B cell (primary cell): ENCODE results near the gene LHFPL6. TPM values are rescaled to one million over a fixed set of nuclear protein-coding genes. Genes with fewer than 3 reads are reported as not detected.

Experiments
- ATAC-seq: fragments of 200-7000 bp; cut with Tn5 transposase; one replicate; pipeline ENCODE4 v1.10.0; 2021; ENCODE audit warnings: low read depth, mild to moderate bottlenecking, moderate number of reproducible peaks, moderate library complexity
- CTCF ChIA-PET: fragments of 350-600 bp; sonication (Branson Sonifier 250); formaldehyde crosslinking; loops from one replicate; lab custom pipeline; 2021; ENCODE audit warnings: antibody characterized with exemption, inconsistent platforms; lab: Charles Lee
- POLR2A ChIA-PET: fragments of 350-600 bp; sonication (Branson Sonifier 250); formaldehyde crosslinking; loops from one replicate; lab custom pipeline; 2021; ENCODE audit warnings: antibody characterized with exemption; lab: Charles Lee
- DNase-seq: peaks from one replicate; pipeline ENCODE4 v3.0.0; 2013
- H2AFZ ChIP-seq: 2 replicates; pipeline ENCODE4 v1.6.1; 2012; ENCODE audit warnings: mild to moderate bottlenecking, low read depth, low read length; ENCODE audit not compliant: insufficient read depth, poor library complexity, severe bottlenecking
- H3K27ac ChIP-seq, 2 donors: 1 replicate in 1 of 2; 2 replicates in 1 of 2; pipeline ENCODE4 v1.5.1; 2012 to 2013; ENCODE audit warnings: low read length in 2 of 2, mild to moderate bottlenecking in 2 of 2, moderate library complexity in 1 of 2
- H3K27me3 ChIP-seq, 4 experiments: fragments of 200-600 bp in 1 of 4; sonication (generic) in 1 of 4; replicated peaks in 1 of 4; 1 replicate in 2 of 4; 2 replicates in 2 of 4; pipeline versions ENCODE4 v1.6.1 to v1.7.0; 2013 to 2016; ENCODE audit warnings: low read length in 3 of 4, mild to moderate bottlenecking in 2 of 4, mixed read lengths in 1 of 4, moderate library complexity in 1 of 4; ENCODE audit not compliant: insufficient read depth in 4 of 4, control insufficient read depth in 3 of 4; ENCODE audit errors: control extremely low read depth in 1 of 4
- H3K36me3 ChIP-seq, 2 experiments: replicated peaks in 1 of 2; 1 replicate in 1 of 2; 2 replicates in 1 of 2; pipeline versions ENCODE4 v1.6.1 to v1.7.1; 2013; ENCODE audit warnings: low read length in 1 of 2; ENCODE audit not compliant: insufficient read depth in 2 of 2, control insufficient read depth in 1 of 2; ENCODE audit errors: control extremely low read depth in 1 of 2, extremely low read depth in 1 of 2
- H3K4me1 ChIP-seq, 2 donors: fragments of 200-600 bp in 1 of 2; sonication (generic) in 1 of 2; 1 replicate in 1 of 2; 2 replicates in 1 of 2; pipeline versions ENCODE4 v1.5.1 to v1.6.1; 2013 to 2017; ENCODE audit warnings: low read length in 2 of 2; ENCODE audit not compliant: control insufficient read depth in 2 of 2, insufficient read depth in 2 of 2
- H3K4me2 ChIP-seq: replicated peaks from 2 replicates; pipeline ENCODE3; 2012; ENCODE audit warnings: mild to moderate bottlenecking, low read depth, low read length; ENCODE audit not compliant: poor library complexity, severe bottlenecking
- H3K4me3 ChIP-seq, 5 experiments: fragments of 200-600 bp in 1 of 5; sonication (generic) in 1 of 5; 1 replicate in 3 of 5; 2 replicates in 2 of 5; pipeline versions ENCODE4 v1.5.1 to v1.7.0; 2011 to 2016; ENCODE audit warnings: low read length in 4 of 5, mild to moderate bottlenecking in 4 of 5, low read depth in 2 of 5, control low read depth in 1 of 5, moderate library complexity in 1 of 5; ENCODE audit not compliant: insufficient read depth in 1 of 5; ENCODE audit errors: control extremely low read depth in 1 of 5, extremely low read depth in 1 of 5
- H3K79me2 ChIP-seq: fragments of 200-600 bp; sonication (generic); one replicate; pipeline ENCODE4 v1.6.0; 2016; ENCODE audit warnings: low read length; ENCODE audit not compliant: control insufficient read depth, insufficient read depth
- H3K9ac ChIP-seq: fragments of 200-600 bp; sonication (generic); 2 replicates; pipeline ENCODE4 v1.6.1; 2017; ENCODE audit warnings: mild to moderate bottlenecking, low read length, moderate library complexity
- H3K9me3 ChIP-seq, 3 donors: one replicate each; pipeline versions ENCODE4 v1.6.1 to v1.7.1; 2013; ENCODE audit warnings: low read length in 2 of 3; ENCODE audit not compliant: control insufficient read depth in 2 of 3, insufficient read depth in 1 of 3; ENCODE audit errors: control extremely low read depth in 1 of 3
- H4K20me1 ChIP-seq: 2 replicates; pipeline ENCODE4 v1.6.0; 2012; ENCODE audit warnings: mild to moderate bottlenecking, low read length; ENCODE audit not compliant: insufficient read depth, control insufficient read depth, poor library complexity, severe bottlenecking
- H3K27ac Mint-ChIP-seq: one replicate; pipeline ENCODE4 v1.8.0; 2021; ENCODE audit warnings: mixed read lengths
- H3K27me3 Mint-ChIP-seq: one replicate; pipeline ENCODE4 v1.8.0; 2021; ENCODE audit warnings: mixed read lengths
- H3K4me1 Mint-ChIP-seq: one replicate; pipeline ENCODE4 v1.8.0; 2021; ENCODE audit warnings: mixed read lengths
- H3K4me3 Mint-ChIP-seq: one replicate; pipeline ENCODE4 v1.8.0; 2021; ENCODE audit warnings: mixed read lengths
- H3K9me3 Mint-ChIP-seq: one replicate; pipeline ENCODE4 v1.8.0; 2022; ENCODE audit warnings: mixed read lengths; ENCODE audit not compliant: insufficient read depth
- CTCF ChIP-seq: fragments of 200-600 bp; IDR thresholded peaks from one replicate; pipeline ENCODE4 v1.8.0; 2022; ENCODE audit warnings: antibody characterized with exemption, mild to moderate bottlenecking
- EZH2 ChIP-seq: IDR thresholded peaks from 2 replicates; pipeline ENCODE4 v1.6.1; 2012; ENCODE audit warnings: borderline replicate concordance, low read depth, mild to moderate bottlenecking, moderate library complexity, low read length; ENCODE audit not compliant: insufficient read depth, poor library complexity, severe bottlenecking
- WGBS: methylation state at CpG from one replicate; pipeline ENCODE4 v1.1.5; 2013; ENCODE audit warnings: missing lambda C conversion rate; ENCODE audit not compliant: insufficient coverage; 5-methylcytosine and 5-hydroxymethylcytosine counted together
- intact Hi-C: fragments of 100-400 bp; cut with micrococcal nuclease; formaldehyde crosslinking; loops from one replicate; pipeline ENCODE4 v1.10.0; 2022
- polyA plus RNA-seq: library from polyadenylated mRNA; depleted of rRNA; stranded (reverse); fragments of >200 nt; gene quantifications from 2 replicates; pipeline ENCODE4 v1.2.3, GENCODE V29; 2012
- total RNA-seq, 2 donors: library from RNA; stranded (reverse); fragments of 120-200 nt in 1 of 2; gene quantifications; 1 replicate in 1 of 2; 2 replicates in 1 of 2; pipeline versions ENCODE4 v1.2.3 to v1.2.4, GENCODE V29; 2013 to 2022

The LHFPL6 gene
- total and polyA plus RNA-seq, 2 donors (not counting 1 experiment from before 2014, with no cell fraction given), result 0.01 TPM; not detected in 1

- Mint-ChIP-seq H3K9me3 (no peaks in the 10 kb centered on the region), H3K27ac (no peak overlapping the region), H3K27me3 (peaks cover 4% of the 10 kb centered on the region), H3K4me1 (no peaks in the 10 kb centered on the region), H3K4me3 (no peak overlapping the region)
- Histone ChIP-seq H2AFZ (no peak overlapping the region), H4K20me1 (no peaks in the 10 kb centered on the region), H3K27me3 (no peaks in the 10 kb centered on the region), H3K4me2 (no peak overlapping the region), H3K36me3 (no peaks in the 10 kb centered on the region), H3K9me3 (no peaks in the 10 kb centered on the region), H3K79me2 (no peaks in the 10 kb centered on the region), H3K4me1 (no peaks in the 10 kb centered on the region), H3K4me3 (no peak overlapping the region), H3K9ac (no peak overlapping the region), H3K27ac (no peak overlapping the region)
- ATAC-seq (no peak), DNase-seq (no peak)
- POLR2A ChIA-PET, result no interaction called here
- TF ChIP-seq CTCF, result no peak
- TF ChIP-seq EZH2, result no peak
- WGBS, result 98% methylated on average over 3 of the region's 4 CpGs
- intact Hi-C loops, result no loop called here
- CTCF ChIA-PET, result no interaction called here
Observed at GRCh38 chr13:39521701-39522100, 81.3 kb downstream of the LHFPL6 start.

DNA sequence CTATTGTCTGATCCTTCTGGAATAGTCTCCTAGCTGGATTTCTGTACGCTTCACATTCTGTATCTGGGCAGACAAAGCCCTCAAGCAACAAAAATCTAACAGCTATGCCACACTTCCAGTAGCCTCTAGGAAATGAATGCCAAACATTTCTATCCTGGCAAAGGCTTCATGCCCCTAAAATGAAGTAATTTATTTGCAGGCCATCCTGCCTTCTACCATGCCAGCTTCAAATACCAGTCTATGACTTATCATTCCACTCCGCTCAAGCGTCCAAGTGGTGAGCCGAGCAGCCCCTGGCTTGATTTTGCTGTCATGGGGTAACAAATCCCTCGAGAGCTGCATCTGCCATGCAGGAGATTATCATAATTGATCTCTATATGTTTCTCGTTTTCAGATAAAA is 86.9 kb downstream of the LHFPL6 start:
- intact Hi-C loops, result no loop called here

More for the DNA sequence above, 86.9 kb downstream of the LHFPL6 start:
- TF ChIP-seq CTCF (no peak), EZH2 (no peak)
- no peaks in the 10 kb centered on the region for H3K9me3 Mint-ChIP-seq
- no peaks in the 10 kb centered on the region for H4K20me1 ChIP-seq
- ChIA-PET CTCF (no interaction called here), POLR2A (no interaction called here)
- no peak overlapping the region for H3K4me3 Mint-ChIP-seq
- H3K79me2 ChIP-seq, result no peaks in the 10 kb centered on the region
- no peak overlapping the region for H3K4me3 ChIP-seq
- H3K27ac ChIP-seq, result no peak overlapping the region
- no peaks in the 10 kb centered on the region for H3K9me3 ChIP-seq
- no peaks in the 10 kb centered on the region for H3K4me1 ChIP-seq
- DNase-seq (no peak), ATAC-seq (no peak)
- H3K27me3 Mint-ChIP-seq, result peaks cover 4% of the 10 kb centered on the region
- no peak overlapping the region for H2AFZ ChIP-seq
- no peaks in the 10 kb centered on the region for H3K4me1 Mint-ChIP-seq
- no peak overlapping the region for H3K9ac ChIP-seq
- no peaks in the 10 kb centered on the region for H3K27me3 ChIP-seq
- no peak overlapping the region for H3K4me2 ChIP-seq
- H3K36me3 ChIP-seq, result no peaks in the 10 kb centered on the region
- no peak overlapping the region for H3K27ac Mint-ChIP-seq
- WGBS, result 88% methylated on average over 2 of the region's 6 CpGs
